Measurements from ENCODE around the gene FEZ2.

FEZ2 gene

DNA sequence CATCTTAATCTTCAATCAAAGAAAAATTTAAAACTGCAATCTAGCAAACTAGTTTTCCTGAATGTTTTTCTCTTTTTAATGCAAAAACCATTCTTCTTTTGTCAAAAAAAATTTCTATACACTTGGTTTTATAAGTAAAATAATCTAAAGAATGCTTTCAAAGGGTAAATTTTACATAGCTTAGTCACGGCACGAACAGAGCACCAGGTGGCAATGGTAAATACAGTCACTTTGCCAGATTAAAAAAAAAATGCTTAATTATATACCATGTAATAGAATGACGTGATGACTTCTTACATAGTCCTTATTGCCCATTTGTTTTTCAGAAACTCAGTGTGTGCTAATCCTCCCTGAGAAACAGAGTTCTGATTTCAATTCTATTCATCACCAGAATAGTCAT lies 10.4 kb downstream of the FEZ2 start:
- DNase-seq (ENCODE audit: low spot score) (no peak), FAIRE-seq (no peak)

DNA sequence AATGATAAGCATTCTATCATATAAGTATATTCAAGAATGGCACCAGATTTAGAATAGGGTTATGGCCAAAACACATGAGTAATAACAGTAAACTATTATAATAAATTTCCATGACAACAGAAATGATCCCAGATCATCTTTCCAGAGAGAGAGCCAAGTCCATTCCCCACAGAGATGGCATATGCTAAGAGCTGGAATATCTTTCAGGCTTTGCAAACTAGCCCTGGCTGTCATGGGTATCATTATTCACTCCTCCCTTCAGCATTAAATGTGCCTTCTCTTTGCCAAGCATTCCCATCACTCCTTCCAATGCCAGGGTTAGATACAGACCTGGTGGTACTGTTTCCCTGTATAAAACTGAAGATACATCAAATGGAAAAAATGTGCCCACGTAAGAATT lies 10.9 kb downstream of the FEZ2 start:
- no peak for DNase-seq (ENCODE audit: low spot score)
- FAIRE-seq = no peak

DNA sequence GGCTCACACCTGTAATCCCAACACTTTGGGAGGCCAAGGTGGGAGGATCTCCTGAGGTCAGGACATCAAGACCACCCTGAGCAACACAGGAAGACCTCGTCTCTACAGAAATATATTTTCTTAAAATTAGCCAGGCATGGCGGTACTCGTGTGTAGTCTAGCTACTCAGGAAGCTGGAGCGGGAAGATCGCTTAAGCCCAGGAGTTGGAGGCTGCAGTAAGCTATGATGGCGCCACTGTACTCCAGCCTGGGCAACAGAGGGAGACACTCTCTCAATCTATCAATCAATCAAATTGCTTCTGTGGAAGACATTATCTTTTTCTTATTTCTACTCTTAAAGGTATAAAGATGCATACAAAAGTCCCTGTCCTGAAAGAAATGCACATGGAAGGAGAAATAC lies 11.3 kb downstream of the FEZ2 start:
- DNase-seq (ENCODE audit: low spot score) (no peak), FAIRE-seq (no peak)

DNA sequence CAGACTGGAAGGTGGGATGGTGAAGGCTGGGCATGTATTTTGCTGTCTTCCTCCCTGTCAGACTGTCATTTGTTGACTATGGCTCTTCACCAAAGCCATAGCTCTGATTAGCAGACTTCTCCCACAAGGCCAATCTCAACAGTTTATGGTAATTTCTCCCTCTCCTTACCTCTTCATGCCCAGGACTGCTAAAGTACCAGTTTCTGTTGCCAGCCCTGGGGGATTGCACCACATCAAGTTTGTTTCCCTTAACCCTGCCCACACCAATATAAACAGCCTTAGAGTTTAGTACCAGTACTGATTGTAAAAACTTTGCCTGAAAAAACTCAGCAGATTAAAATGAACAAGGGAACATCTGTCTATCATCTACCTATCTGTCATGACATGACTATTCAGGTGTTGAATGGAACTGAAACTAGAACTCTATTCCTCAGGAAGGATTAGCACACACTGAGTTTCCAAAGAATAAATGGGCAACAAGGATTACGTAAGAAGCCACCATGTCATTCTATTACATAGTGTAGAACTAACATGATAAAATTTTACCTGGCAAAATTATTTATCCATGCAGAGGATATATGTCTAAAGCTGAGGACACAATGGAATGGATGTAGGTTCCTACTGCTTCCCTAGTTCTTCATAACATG lies 13.7 kb downstream of the FEZ2 start:
- FAIRE-seq (no peak), DNase-seq (ENCODE audit: low spot score) (no peak)

DNA sequence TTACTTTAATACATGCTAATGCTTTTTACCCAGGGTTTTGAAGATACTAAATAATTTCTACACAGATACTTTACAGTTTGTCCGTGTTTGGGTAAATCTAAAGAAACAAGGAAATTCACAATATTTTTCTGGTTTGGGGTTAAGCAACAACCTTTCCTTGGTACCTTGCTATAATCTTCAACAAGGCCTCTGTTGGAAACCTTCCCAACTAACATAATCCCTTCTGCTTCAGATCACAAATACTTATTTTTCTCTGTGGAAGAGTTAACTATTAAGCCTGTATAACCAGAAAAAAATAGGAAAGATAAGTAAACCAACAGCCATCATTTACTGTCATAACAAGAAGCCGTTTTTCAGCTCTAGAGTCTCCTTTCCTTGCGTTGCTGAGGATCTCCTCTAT lies 15.0 kb downstream of the FEZ2 start:
- FAIRE-seq = no peak
- no peak for DNase-seq (ENCODE audit: low spot score)

DNA sequence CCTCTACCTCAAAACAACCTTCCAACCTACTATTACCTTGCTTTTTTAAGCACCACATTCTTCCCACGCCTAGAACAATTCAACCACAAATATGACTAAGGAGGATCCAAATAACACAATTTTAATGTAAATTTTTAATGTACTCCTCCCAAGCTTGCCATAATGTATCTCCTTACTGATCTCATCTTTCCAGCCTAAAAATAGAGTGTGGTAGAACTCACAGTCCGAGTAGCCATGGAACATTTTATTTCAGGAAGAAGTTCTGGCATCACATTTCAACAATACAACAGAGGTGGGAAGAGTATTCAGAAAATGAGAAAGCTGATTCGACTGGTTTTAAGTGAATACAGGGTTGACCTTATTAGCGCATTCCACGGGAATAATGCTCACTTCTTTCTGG lies 15.4 kb downstream of the FEZ2 start:
- FAIRE-seq = no peak
- no peak for DNase-seq (ENCODE audit: low spot score)

DNA sequence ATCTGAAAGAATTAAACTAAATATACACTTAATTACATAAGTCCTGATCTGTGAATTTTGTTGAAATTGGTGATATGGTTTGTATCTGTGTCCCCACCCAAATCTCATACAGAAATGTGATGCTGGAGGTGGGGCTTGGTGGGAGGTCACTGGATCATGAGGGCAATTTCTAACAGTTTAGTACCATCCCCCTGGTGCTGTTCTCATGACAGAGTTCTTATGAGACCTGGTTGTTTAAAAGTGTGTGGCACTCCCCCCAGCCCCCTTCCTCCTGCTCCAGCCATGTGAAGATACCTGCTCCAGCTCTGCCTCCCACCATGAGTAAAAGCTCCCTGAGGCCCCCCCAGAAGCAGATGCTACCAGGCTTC lies 18.7 kb downstream of the FEZ2 start:
- FAIRE-seq (no peak), DNase-seq (ENCODE audit: low spot score) (no peak)

DNA sequence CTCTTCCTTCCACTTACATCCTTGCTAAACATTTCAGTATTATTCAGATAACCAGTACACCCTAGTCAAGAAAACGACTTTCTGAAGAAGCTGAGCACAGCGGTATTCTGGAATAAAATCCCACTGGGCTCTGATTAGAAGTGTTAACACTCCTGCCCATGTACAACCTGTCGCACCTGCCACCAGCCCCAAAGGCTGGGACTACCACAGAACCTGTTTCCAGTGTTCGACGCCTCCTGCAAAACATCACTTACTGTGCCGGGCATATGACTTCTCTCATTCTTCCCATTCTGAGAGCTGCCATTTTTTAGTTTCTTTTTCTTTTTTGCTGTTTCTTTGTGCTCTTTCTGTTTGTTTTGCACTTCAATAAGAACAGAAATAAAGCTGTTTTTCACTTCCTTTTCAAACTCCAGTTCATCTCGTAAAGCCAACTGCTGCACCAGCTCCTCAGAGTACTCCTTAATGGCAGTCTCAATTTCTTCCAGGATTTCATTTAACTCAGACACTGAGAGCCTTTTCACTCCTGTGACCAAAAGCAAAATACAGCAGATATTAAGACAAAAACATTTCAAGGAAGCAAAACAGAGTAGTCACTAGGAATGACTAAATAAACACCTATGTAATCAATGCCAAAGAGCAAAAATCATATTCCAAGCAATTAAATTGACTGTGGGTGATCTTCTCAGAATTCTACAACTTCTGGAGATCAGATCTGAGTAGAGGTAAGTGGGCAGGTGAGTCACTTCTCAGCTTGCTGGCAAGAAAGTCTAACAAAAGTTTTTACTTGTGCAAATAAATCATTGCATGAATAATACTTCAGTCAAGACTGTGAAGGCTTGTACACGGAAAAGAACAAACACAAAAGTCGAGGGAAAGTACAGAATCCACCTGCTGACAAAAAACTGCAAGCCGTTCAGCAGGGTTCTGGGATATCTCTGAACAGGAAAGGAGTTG lies 19.3 kb downstream of the FEZ2 start:
- FAIRE-seq = no peak
- DNase-seq (ENCODE audit: low spot score) = no peak

DNA sequence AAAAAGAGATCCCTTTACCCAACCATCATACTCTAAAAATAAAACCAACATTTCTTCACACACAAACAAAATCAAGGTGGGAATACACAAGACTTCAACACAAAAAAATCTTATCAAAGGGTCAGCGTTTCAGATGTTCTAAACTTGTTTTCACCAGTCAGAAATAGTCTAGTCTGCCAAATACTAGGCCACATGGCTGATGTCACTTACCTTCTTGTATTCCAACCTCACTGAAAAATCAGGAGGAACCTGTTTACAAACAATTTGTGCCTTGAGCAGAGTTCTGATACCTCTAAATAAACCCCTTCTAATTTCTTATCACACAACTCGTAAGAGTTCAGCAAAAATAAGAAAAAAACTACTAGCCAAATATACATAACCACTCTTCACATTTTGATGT lies 20.1 kb downstream of the FEZ2 start:
- FAIRE-seq = no peak
- no peak for DNase-seq (ENCODE audit: low spot score)

DNA sequence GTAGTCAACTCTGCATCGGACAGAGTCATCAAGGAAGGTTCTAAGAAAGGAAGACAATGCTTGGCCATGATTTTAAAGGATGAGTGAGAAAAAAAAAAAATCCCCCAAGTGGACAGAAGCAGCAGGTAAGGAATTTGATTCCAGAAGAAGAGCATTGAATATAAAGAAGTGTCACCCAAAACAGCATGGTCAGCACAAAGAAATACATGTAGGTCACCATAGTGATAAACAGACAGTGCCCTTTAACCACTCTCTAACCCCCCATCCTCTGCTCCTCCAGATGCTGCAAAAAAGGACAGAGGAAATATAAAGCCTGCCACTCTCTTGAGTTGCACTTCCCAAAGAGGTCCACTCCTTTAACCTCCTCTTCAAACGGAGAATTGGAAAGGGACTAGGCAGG lies 23.4 kb downstream of the FEZ2 start:
- FAIRE-seq = no peak
- DNase-seq (ENCODE audit: low spot score) = no peak

DNA sequence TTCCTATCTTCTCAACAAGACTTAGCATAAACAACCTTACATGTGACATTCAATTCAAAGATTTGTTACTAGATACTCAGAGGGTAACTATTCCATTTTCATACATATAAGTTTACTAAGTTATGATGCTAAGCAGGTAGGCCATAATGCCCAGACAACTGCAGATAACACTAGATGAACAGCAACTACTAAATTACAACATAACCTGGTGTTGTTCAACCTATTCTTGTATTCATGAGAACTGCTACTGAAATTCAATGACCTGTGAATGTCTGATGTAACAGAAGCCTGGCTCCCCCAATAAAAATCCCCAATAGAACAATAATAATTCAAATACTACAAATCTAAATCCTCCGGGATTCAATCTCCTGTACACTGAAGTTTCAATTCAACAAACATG lies 24.8 kb downstream of the FEZ2 start:
- no peak for FAIRE-seq

DNA sequence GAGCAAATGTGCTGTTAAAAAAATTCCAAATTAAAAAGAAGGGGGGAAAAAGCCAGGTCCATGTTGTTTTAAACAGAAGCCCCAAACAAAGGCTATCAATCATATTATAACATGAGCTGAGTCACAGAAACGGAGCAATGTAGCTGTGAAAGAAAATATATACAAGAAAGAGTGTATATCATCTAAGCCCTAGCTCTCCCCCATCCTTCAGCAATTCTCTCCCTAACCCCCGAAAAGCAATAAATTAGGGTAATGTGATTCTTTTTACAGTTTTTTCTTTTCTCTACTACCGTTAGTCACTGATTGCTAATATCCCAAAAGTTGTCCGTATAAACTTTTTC lies 25.3 kb downstream of the FEZ2 start:
- DNase-seq (ENCODE audit: low spot score) (no peak), FAIRE-seq (no peak)

More for the DNA sequence above, 24.8 kb downstream of the FEZ2 start:
- no peak for DNase-seq (ENCODE audit: low spot score)

DNA sequence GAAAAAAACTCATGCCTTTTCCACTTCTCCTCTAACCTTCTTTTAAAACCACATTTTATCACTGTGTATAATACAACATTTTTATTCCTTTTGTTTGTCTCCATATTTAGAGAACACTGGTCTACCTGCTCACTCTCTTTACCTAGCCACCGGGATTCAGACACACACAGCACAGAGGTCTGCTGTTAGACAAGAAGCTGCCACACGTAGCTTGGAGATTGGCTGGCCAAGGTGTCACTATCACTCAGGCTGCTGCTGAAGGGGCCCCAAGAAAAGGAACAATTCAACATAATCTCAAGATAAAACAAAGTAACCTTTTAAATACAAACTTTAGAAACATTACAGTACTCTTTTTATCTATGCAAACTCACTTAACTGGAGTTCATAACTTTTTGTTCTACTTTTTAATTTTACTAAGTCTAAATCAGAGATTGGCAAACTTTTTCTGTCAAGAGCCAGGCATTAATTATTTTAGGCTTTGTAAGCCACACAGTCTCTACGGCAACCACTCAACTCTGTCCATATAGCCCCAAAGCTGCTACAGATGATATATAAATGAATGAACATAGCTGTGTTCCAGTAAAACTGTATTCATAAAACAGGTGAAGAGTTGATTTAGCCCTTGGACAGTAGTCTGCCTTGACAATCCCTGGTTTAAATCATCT lies 25.8 kb downstream of the FEZ2 start:
- DNase-seq (ENCODE audit: low spot score) (no peak), FAIRE-seq (no peak)

DNA sequence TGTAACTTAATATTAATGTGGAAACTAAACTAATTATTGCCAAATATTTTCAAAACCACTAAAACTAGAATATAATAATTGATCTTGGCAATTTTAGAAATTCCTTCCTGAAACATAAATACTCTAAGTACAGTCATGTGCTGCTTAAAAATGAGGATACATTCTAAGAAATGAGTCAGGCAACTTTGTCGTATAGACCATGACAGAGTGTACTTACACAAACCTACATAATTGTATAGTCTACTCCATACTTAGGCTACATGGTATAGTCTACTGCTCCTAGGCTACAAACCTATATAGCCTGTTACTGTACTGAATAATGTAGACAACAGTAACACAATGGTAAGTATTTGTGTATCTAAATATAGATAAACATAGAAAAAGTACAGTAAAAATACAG lies 27.6 kb downstream of the FEZ2 start:
- FAIRE-seq (no peak), DNase-seq (ENCODE audit: low spot score) (no peak)

DNA sequence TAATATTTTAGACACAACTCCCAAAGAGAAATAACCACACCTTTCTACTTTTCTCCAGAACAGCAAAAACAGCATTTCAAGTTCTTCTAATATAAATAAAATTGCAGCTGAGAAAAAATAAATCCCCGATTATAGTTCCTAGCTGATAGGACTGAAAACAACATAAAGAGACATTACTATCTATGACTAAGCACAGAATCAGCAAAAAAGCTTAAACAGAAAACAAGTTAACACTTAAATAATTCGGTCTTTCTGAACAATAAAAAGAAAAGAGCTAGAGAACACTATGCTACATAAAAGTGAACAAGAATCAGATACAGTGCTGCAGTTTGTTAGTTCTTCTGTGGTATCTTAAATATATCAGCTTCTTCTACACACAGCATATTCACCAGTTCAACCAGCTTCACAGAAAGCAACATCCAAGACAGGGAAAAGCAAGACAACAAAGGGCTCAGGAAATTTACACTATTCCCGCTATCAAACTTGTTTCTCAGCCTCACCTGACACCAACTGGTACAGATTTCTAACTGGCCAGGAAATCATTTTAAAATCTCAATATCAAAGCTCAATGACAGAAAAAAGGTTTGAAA lies 28.6 kb downstream of the FEZ2 start:
- DNase-seq (ENCODE audit: low spot score) = no peak
- peak; percentile 42 for FAIRE-seq

DNA sequence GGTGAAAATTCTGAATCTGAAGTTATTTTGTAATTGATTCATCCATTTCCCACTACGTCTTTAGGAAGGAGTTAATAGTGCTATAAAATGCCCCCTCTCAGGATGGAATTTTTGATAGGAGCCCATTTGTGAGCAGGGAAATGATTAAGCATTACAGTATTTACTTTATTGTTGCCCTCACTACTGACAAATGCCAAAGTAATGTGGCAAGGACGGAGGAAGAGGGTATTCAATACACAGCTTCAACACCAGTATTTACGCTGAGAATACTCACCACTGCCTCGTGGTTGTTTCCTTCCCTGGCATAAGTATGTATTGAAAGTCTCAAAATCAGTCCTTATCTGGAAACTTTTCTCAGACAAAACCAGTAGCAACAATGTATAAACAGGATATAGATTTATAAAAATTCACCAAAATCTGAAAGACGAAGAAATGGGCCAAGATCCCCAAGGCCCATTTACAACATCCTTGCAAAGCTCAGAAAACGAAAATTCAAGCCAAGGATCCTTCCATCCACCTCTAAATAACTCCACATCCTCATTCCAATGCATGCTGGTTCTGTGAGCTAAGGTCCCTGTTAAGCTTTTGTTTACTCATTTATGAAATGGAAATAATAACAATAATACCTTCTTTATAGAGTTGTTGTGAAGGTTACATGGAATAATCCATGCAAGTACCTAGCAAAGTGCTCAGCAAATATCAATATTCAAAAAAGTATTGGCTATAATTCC lies 29.3 kb downstream of the FEZ2 start:
- FAIRE-seq = peak; percentile 33
- DNase-seq (ENCODE audit: low spot score) = peak; percentile 75

DNA sequence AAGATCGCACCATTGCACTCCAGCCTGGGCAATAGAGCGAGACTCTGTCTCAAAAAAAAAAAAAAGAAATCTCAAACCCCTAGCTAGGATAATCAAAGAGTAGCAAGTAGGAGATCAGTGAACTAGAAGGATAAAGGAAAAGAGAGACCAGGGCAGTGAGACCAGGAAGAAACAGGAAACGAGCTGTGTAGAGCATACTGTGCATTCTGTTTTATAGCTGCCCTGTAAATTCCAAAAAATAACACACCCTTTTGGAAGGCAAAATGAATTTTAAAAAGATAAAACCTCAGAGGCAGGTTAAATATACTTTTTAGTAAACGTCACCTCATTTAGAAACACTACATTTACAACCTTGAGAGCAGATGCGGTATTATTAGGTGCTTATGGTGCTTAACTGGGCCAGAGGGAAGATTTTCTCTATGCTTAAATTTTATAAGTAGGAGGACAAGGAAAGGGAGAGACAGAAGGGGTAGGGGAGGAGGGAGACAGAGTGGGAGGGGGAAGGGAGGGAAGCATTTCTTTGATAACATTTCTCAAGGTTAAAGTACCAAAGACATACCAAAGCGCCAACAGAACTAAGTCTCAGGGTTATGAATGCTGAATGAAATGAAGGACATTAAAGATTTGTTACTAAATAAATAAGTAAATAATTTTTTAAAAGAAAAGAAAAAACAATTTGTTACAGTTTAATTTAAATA lies 30.1 kb downstream of the FEZ2 start:
- no peak for DNase-seq (ENCODE audit: low spot score)
- FAIRE-seq = no peak

DNA sequence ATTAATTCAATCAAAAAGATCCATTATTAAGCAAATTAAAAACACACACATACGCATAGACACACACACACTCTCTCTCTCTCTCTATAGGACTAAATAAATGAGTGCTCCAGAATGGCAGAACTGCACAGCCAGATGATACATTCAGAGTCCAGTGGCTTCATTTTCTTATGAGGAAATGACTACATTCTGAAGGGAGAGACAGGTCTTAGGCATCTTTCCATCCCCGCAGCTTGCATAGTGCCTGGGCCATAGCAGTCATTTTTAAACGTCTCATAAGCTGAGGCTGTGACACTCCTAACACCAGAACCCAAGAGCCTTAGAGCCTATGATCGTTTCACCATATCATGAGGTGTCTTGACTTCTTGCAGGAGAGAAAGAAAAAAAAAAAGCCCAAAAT lies 31.1 kb downstream of the FEZ2 start:
- DNase-seq (ENCODE audit: low spot score) = no peak

DNA sequence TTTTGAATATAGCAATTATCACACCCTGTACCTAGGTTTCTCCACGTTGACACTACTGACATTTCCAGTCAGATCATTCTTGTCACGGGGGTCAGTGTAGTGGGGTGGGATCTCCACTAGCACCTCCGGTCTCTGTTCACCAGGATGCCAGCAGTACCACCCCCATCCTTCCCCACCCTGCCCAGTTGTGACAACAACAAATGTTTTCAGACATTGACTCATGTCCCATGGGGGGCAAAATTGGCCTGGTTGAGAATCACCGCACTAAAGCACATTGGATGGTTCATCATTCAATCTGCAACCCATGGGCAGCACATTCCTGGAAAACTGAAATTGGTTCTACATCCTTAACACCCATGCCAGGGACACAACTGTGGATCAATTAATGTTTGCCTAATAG lies 32.3 kb downstream of the FEZ2 start:
- FAIRE-seq (no peak), DNase-seq (ENCODE audit: low spot score) (no peak)

More for the DNA sequence above, 31.1 kb downstream of the FEZ2 start:
- no peak for FAIRE-seq

DNA sequence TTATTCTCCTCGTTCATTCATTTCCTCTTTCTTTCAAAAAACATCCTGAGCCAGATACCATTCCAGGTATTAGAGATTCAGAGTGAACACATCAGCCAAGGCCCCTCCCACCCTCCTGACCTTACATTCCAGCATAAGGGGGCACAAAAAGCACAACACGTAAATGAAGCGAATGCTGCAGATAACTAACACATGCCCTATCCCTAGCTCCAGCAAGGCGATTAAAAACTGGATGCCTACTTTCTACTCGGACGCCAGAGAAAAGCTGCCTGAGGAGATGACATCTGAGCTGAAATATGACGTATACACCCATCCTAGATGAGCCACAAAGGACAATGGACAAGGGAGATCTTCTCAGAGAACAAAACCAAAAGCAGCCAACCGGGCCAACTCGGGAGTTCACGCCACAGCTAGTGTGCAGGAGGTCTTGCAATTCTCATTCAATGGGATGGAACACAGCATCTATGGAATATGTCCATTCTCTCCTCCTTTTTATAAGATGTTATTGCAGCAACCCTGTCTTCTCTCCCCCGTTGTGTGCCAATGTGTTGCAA lies 33.5 kb downstream of the FEZ2 start:
- FAIRE-seq = no peak
- no peak for DNase-seq (ENCODE audit: low spot score)
